GM19240 (cell line): ENCODE results near the gene MYG1.
A peak's percentile ranks its signal among the peaks of the same experiment; 100 is the strongest.
"Not testable (repeated sequence)": the region's sequence is repeated elsewhere in the genome, so short reads cannot be mapped to it uniquely, and the experiment has no call there.

Experiments
- DNase-seq: peaks from one replicate; pipeline ENCODE4 v3.0.0; 2011; ENCODE audit warnings: low spot score; ENCODE audit not compliant: insufficient read length

Gene MYG1

DNA sequence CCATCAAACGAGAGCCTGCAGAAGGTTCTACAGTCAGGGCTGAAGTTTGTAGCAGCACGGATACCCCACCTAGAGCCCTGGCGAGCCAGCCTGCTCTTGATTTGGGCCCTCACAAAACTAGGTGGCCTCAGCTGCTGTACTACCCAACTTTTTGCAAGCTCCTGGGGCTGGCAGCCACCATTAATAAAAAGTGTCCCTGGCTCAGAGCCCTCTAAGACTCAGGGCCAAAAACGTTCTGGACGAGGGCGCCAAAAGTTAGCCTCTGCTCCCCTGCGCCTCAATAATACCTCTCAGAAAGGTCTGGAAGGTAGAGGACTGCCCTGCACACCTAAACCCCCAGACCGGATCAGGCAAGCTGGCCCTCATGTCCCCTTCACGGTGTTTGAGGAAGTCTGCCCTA lies 13.0 kb upstream of the MYG1 start:
- no peak for DNase-seq

DNA sequence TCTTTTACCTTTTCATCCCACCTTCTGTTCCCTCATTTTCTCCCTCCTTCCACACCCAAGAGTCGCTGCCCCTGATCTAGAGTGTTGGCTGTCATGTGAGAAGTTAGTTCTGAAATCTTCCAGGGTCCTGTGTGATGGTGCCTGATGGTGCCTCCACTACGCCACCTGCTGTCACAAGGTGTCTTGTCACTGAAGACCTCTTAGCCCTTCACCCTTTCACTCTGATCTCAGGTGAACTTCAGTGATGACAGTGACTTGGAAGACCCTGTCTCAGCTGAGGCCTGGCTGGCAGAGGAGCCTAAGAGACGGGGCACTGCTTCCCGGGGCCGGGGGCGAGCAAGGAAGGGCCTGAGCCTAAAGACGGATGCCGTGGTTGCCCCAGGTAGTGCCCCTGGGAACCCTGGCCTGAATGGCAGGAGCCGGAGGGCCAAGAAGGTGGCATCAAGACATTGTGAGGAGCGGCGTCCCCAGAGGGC lies 11.7 kb upstream of the MYG1 start:
- peak; percentile 64 for DNase-seq

DNA sequence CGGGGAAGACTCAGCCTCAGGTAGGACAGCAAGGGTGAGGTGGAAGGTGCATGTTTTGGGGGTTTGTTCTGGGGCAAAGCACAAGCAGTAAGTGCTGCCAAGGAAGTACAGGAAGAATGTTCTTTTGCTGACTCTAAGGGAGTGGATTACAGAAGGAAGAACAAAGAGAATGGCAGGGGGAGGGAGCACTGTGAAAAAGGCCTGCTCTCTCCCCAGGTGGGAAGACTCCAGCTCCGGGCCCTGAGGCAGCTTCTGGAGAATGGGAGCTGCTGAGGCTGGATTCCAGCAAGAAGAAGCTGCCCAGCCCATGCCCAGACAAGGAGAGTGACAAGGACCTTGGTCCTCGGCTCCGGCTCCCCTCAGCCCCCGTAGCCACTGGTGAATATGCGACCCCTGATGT lies 11.2 kb upstream of the MYG1 start:
- DNase-seq = no peak

DNA sequence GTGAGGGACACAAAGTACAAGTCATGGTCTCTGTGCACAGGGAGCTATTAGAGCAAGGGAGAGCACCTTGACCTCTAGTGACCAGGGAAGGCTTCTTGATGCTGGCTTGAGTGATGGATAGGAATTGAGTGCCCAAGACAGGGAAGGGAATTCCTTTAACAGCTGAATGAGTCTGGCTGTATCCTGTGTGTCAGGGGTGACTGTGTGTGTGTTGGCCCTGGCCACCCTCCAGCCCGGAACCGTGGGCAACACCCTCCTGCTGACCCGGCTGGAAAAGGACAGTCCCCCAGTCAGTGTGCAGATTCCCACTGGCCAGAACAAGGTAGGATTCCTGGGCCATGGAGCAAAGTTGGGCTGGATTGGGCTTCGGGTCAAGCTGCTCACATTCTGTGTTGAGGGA lies 9.6 kb upstream of the MYG1 start:
- DNase-seq = no peak

DNA sequence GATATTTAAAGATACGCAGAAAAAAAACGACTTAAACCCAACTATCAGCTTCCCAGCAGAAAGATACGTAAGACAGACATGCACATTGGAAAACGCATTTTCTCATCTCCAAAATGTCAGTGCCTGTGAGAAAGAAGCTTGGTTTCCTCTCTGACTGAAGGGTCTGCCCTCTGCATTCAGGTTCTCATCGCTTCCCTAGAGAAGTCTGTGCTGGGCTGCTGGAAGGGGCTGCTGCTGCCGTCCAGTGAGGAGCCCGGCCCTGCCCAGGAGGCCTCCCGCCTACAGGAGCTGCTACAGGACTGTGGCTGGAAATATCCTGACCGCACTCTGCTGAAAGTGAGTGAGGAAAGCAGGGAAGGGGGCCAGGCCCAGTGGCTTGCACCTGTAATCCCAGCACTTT lies 8.8 kb upstream of the MYG1 start:
- DNase-seq = no peak

DNA sequence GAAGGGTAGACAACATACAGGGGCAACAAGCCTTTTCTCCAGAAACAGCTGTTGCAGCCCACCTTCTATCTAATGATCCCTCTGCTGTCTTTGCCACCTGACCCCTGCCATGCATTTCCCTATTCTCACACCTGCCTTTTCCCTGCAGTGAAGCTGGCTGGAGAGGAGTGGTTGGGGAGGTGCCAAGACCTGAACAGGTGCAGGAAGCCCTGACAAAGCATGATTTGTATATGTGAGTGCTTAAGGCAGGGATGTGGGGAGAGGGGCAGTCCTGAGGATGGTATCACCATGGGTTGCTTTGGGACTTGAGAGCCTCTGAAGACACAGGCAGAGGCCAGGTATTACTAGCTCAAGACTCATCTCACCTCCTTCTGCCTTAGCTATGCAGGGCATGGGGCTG lies 7.1 kb upstream of the MYG1 start:
- DNase-seq = no peak

DNA sequence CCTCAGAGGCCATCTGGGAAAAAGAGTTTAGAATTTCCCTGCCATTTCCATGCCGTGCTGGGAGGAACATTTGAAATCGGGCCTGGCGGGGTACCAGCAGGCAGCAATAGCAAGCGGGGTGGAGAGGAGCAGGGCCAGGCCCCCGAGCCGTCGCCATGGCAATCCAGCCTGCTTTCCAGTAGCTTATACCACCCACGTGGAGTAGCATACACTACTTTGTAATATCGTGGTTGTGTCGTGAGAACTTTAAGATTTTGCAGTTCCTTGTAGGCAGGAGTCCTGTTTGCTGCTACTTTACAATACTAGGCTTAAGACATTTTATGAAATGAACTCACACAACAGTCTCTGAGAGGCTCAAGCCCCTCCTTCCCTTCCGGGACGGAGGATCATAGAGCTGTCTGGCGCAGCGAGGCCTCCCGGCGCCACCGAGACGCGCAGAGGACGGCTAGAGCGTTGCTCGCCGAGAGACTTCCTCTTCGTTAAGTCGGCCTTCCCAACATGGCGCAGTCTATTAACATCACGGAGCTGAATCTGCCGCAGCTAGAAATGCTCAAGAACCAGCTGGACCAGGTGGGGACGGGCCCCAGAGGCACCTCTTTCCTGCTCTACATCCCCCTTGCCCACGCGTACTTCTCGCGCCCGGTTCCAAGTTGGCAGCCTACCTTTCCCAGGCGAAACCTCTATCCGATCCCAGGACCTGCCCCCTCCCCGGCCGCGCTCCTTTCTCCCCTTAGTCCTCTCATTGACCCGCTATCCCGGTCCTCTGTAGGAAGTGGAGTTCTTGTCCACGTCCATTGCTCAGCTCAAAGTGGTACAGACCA lies 4.2 kb upstream of the MYG1 start, which contains the start of gene PFDN5:
Gene PFDN5 (plus strand): TSS at position 473 of the 821 bp plus-strand sequence. CDS start 26 bp downstream, at position 499.
- DNase-seq = peak; percentile 88

DNA sequence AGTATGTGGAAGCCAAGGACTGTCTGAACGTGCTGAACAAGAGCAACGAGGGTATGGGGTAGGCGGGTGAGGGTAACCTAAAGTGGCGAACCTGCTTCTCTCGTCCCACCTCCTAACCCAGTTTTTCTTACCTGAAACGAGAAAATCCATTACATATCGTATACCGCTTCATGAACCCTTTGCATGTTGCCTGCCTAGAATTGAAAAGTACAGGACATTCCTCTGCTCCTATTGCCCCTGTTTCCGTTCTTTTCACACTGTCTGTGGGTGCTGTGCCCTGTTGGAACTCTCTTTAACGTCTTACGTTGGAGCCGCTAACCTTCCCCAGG lies 3.6 kb upstream of the MYG1 start:
- DNase-seq = no peak

DNA sequence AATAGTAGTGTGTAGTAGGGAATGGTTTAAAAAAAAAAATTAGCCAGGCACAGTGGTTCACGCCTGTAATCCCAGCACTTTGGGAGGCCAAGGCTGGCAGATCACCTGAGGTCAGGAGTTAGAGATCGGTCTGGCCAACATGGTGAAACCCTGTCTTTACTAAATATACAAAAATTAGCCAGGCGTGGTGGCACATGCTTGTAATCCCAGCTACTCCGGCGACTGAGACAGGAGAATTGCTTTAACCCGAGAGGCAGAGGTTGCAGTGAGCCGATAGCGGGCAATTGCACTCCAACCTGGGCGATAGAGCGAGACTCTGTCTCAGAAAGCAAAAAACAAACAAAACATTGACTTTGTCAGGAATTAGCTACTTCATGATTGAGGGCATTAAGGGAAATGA lies 2.4 kb upstream of the MYG1 start:
- not testable (repeated sequence) for DNase-seq

DNA sequence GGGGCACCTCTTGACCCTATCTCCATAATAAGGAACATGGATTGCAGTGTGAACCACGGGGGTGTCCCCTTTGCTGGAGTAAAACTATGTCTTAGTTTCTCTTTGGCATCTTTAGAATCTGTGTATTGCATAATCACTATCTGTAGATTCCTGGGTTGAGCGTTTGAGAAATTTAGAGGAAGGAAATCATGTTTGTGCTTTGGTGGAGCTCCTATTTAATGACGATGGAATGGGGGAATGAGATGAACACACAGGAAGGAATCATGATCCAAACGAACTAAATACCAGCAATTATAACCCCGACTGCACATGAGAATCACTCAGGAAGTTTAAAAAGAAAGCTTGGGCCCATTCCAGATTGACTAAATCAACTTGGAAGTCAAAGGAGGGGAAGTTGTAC lies 1.3 kb upstream of the MYG1 start:
- DNase-seq = no peak

DNA sequence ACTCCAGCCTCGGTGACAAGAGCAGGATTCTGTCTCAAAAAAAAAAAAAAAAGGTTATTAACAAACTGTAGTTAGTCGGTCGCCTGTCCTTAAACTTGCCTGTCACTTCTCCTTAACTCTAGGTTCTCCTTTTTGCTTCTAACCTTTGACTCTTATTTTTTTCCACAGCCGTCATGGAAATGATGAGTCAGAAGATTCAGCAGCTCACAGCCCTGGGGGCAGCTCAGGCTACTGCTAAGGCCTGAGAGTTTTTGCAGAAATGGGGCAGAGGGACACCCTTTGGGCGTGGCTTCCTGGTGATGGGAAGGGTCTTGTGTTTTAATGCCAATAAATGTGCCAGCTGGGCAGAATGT lies 418 bp upstream of the MYG1 start:
- DNase-seq = no peak

DNA sequence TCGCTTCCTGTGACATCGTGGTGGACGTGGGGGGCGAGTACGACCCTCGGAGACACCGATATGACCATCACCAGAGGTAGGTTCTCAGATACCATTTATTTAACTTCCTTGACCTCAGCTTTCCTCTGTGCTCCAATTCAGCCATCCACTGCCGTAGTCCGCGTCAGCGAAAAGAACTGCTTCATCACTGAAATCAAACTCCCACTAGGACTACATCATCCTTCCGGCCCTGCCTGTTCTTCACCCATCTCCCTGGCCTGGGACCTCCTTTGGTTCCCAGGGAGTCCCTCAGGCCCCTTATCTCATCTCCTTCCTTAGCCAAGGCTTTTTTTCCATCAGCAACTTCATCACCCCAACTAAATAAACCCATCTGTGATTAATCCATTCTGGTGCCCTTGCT lies 692 bp downstream of the MYG1 start:
- no peak for DNase-seq

DNA sequence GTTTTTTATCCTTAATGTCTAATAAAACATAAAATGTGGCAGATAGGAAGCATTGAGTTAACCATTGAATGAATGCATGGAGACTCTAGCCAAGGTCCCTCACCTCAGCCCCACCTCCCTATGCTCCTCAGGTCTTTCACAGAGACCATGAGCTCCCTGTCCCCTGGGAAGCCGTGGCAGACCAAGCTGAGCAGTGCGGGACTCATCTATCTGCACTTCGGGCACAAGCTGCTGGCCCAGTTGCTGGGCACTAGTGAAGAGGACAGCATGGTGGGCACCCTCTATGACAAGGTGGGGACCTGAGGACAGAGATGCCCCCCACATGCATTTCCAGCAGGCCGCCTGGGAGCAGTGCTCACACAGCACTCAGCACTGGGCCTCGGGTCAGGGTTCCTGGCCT lies 3.4 kb downstream of the MYG1 start:
- DNase-seq = no peak

DNA sequence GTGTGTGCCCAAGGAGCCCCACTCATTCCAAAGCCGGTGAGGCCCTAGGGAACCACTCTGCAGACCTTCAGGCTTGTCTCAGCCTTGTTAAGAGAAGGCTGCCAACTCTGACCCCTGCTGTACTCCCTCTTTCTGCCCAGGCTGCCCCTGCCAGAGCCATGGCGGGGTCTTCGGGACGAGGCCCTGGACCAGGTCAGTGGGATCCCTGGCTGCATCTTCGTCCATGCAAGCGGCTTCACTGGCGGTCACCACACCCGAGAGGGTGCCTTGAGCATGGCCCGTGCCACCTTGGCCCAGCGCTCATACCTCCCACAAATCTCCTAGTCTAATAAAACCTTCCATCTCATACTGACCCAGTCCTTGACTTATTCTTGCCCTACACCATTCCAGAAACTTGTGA lies 7.3 kb downstream of the MYG1 start:
- no peak for DNase-seq

DNA sequence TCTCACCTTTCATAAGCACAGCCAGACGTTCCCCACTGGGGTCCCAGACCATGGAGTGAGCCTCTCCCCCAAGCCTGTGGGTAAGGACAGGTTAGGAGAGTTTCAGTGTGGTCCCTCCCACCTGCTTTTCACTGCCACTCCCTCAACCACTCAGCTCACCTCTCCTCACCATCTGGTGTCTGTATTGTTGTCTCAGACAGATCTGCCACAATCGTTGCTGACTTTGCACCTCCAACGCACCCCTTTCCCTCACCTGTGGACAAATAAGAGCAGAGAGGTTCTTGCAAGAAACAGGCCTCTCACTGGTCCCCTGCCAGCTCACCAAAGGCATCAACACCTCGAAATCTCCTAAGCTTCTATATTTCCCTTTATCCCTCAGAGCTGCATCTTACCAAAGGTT lies 8.8 kb downstream of the MYG1 start:
- DNase-seq = no peak

DNA sequence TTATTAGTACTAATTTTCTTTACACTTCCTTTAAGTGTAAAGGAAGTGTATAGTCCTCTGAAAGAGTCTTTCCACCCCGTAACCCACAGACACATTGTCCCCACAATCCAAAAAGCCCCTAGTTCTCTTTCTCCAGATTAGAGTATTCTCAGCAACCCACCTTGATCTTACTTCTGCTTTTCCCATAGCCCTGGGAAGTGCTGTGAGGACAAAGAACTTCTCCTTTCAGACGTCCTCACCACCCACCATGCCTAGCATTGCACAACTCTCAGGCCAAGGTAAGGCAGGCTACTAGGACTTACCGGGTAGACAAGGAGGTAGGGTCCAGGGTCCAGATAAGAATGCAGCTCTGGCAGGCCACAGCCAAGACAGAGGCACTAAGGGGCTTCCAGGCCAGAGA lies 14.5 kb downstream of the MYG1 start:
- no peak for DNase-seq

DNA sequence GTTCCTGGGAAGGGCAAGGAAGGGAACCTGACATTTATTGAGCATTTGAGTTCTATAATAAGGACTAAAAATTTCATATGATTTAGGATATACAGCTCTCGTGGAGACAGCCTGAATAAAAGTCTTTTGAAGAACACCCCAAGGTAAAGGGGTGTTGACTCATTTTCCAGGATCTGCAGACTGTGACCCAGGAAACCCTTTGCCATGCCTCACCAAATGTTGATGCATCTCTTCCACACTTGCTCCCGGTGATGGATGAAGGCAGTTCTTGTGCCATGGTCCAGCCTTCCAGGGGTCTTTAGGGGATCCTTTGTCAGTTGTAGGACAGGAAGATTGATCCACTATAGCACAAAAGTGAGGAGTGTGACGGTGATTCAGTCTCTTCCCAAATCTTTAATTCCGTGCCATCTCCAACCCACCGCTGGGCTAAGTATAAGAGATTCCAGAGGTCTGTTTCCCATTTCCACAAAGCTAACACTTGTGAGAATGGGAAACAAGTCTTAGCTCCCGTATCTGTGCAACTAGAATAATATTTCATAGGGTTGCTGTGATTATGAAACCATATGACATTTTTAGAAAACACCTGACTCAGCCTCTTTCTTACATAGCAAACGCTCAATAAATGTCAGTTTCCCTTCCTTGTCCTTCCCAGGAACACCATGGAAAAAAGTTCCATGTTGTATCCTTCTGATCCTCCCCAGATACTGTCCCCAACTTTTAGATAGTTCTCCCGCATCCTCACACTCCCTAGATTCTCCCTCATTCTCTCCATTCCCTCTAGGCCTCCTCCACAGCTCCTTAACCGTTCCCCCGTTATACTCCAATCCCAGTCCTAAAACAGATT lies 21.1 kb downstream of the MYG1 start:
- no peak for DNase-seq

DNA sequence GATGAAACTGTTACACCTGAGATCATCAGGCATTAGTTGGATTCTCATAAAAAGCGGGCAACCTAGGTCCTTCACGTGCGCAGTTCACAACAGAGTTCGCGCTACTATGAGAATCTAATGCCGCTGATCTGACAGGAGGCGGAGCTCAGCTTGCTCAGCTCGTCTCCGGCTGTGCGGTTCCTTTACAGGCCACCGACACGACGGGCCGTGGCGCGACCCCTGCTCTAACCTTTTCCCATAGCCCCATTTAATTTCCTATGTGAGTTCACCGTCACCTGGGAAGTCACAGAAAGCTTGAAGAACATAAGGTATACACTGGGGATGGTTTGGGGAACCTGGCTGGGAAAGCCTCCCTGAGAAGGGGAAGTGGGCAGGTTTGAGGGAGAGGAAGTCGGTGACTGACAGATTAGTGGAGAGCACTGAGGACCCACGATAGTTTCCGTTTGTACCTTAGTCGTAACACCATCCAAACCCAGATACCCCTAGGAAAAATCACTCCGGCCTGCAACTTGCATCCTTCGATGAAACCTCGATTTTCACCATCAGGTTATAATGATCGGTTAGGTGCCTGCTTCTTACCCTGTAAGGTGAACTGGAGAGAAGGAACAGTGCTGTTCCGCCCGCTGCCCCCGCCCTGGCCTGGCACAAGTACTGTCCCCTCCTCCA lies 24.8 kb downstream of the MYG1 start:
- no peak for DNase-seq

DNA sequence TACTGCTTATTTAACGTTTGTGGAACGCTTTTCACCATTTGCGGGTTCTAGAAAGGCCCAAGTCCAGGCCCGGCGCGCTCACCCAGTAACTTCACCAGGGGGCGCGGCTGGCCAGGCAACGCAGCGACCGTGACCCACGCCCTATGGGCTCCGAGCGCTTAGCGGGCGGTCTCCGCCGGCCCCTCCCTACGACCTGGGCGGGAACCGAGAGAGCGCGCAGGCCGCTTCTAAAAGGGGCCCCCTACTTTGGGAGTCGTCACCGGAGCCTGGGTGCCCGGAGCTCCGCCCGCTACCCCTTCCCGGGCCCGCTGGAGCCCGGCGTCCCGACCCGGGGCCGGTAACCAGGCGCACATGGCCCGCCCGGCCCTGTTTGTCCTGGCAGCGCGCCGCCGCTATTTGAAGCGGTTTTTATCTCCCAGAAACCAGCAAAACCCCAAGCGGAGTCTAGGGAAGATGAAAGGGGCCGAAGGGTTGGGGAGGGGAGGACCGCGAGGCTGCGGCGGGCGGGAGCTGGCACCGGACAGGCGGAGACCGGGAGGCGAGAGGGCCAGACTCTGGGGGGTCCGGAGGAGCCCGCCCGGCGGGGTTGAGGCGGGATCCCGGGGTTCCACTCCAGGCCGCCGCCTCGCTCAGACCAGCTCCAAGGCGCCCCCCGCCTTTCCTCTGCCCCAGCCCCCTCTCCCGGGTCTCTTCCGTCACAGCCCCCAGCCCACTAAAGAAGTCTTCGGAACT lies 25.4 kb downstream of the MYG1 start:
- DNase-seq = peak; percentile 91

DNA sequence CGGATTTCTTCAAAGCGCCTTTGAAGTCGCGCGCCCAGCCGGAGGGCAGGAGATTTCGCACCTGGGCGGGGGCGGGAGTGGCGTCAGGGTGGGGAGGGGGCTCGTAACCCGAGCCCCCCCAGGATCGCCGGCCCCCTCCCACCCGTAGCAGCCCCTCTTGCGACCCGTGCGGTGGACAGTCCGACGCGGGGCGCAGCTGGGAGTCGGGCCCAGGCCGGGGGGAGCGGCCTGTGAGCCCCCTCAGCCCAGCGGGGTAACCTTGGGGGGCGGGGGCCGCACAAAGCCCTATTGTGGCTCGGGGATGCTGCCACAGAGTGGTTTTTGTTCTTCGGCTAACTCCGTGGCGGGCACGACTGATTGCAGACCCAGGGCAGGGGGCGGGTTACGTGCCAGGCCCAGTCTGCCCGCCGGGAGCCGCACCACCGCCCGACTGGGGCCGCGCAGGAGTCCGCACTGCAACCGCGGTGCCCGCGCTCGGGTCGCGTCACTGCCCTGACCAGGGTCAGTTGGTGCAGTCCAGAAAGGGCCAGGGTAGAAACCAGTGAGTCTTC lies 26.1 kb downstream of the MYG1 start:
- DNase-seq = no peak

DNA sequence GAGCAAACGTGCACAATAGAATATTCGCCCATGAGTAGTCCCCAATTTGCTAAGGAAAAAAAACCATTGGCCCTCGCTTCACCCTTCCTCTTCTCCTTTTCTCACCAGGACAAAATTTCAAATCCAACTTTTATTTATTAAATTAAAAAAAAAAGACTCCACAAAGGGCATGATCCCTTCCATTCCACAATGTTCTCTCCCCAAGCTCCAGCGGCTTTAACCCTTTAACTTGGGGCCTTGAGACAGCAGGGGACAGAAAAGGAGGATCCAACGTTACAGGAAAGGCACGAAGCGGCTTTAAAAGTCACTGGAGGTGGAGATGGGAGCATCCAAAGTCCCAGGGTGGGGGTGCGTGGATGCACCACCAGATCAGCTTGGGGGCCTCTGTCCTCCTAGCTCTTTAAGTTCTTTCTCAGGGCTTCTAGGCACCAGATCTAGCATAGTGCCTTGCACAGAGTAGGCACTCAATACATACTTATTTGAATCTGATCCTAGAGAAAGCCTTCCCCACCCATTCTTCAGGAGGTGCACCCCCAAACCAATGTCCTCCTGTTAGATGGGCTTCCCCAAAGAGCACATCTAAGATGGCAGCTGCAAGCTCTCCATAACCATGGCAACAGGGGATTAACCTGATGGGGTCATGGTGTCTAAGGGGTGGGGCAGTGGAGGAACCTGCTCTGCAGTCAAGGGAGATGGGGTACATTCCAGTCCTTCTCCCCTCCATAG lies 27.1 kb downstream of the MYG1 start:
- DNase-seq = no peak
